Peyer's patch (tissue), 4 donors: ENCODE data around the gene BAIAP2L2. TPM values are rescaled to one million over a fixed set of nuclear protein-coding genes. Genes with fewer than 3 reads are reported as not detected.
"Not testable (repeated sequence)": the region's sequence is repeated elsewhere in the genome, so short reads cannot be mapped to it uniquely, and the experiment has no call there.

Source experiments
- DNase-seq, 3 donors: peaks; one replicate each; pipeline ENCODE4 v3.0.0-alpha.2; 2017 to 2019
- H3K27ac ChIP-seq, 4 donors: fragments of 200-600 bp; sonication (generic); one replicate each; pipeline ENCODE4 v1.5.1; 2016 to 2019
- H3K27me3 ChIP-seq, 2 donors: fragments of 200-600 bp; sonication (generic); one replicate each; pipeline ENCODE4 v1.5.1; 2019
- H3K36me3 ChIP-seq, 3 donors: fragments of 200-600 bp; sonication (generic); one replicate each; pipeline ENCODE4 v1.5.1; 2016 to 2019
- H3K4me1 ChIP-seq, 4 donors: fragments of 200-600 bp; sonication (generic); one replicate each; pipeline ENCODE4 v1.5.1; 2016 to 2019
- H3K4me3 ChIP-seq, 4 donors: fragments of 200-600 bp; sonication (generic); 1 replicate in 3 of 4; 2 replicates in 1 of 4; pipeline ENCODE4 v1.5.1; 2016 to 2019; ENCODE audit warnings: mild to moderate bottlenecking in 1 of 4
- H3K9me3 ChIP-seq, 4 donors: fragments of 200-600 bp; sonication (generic); one replicate each; pipeline ENCODE4 v1.5.1; 2016 to 2019; ENCODE audit warnings: mild to moderate bottlenecking in 1 of 4
- POLR2A ChIP-seq, 2 donors: fragments of 450-650 bp; IDR thresholded peaks; one replicate each; pipeline ENCODE4 v1.5.1; 2017; ENCODE audit warnings: antibody characterized with exemption in 2 of 2, mild to moderate bottlenecking in 2 of 2, moderate library complexity in 2 of 2
- total RNA-seq, 4 donors: library from RNA; depleted of rRNA; stranded (reverse); fragments of >200 nt; gene quantifications; one replicate each; pipeline ENCODE4 v1.1.0, GENCODE V29; 2016
- TF ChIP-seq, protein P1 (sequence below), 6 experiments: fragments of 450-650 bp in 4 of 6; fragments of 200-600 bp in 2 of 6; sonication (generic) in 1 of 6; IDR thresholded peaks; one replicate each; pipeline ENCODE4 v1.5.1; 2017 to 2019; ENCODE audit warnings: antibody characterized with exemption in 6 of 6, mild to moderate bottlenecking in 3 of 6, moderate library complexity in 1 of 6

Gene BAIAP2L2
- total RNA-seq, 4 donors from 2014 or later, result 83.3 to 421 (median 306) TPM

GRCh38 chr22:38038426-38038825 is 72.1 kb downstream of the BAIAP2L2 start:
- H3K4me1 ChIP-seq, result peaks cover 0 to 10% (median 0%) of the 10 kb centered on the region in 4 donors
- H3K27ac ChIP-seq, result no peak overlapping the region

DNA sequence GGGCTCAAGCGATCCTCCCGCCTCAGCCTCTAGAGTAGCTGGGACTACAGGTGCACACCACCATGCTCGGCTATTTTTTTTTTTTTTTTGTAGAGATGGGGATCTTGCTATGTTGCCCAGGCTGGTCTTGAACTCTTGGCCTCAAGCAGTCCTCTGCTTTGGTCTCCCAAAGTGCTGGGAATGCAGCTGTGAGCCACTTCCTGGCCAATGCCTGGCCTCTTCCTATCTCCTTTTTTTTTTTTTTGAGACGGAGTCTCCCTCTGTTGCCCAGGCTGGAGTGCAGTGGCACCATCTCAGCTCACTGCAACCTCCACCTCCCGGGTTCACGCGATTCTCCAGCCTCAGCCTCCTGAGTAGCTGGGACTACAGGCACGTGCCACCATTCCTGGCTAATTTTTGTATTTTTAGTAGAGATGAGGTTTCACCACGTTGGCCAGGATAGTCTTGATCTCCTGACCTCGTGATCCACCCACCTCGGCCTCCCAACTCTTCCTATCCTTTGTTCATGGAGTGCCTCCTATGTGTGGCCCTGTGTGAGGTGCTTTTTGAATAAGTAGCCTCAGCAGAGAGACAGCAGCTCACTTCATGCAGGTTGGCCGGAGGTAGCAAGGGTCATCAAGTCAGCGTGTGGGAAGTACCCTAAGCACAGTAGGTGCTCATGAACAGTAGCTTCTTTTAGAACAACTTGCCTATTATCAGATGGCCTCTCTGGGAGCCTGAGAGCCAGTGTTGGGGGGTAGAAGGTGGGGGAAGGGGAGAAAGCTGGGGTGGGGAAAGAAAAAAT is 72.9 kb downstream of the BAIAP2L2 start:
- H3K4me1 ChIP-seq, result peaks cover 0 to 14% (median 0%) of the 10 kb centered on the region in 4 donors
- not testable (repeated sequence) for H3K36me3 ChIP-seq, DNase-seq, H3K27me3 ChIP-seq, H3K9me3 ChIP-seq, H3K4me3 ChIP-seq, H3K27ac ChIP-seq

More at GRCh38 chr22:38038426-38038825, 72.1 kb downstream of the BAIAP2L2 start:
- Histone ChIP-seq H3K4me3 (no peak overlapping the region), H3K9me3 (no peaks in the 10 kb centered on the region), H3K27me3 (no peaks in the 10 kb centered on the region), H3K36me3 (no peaks in the 10 kb centered on the region)
- no peak for DNase-seq
- TF ChIP-seq POLR2A (IDR thresholded peaks at IDR 0.05), result no peak

DNA sequence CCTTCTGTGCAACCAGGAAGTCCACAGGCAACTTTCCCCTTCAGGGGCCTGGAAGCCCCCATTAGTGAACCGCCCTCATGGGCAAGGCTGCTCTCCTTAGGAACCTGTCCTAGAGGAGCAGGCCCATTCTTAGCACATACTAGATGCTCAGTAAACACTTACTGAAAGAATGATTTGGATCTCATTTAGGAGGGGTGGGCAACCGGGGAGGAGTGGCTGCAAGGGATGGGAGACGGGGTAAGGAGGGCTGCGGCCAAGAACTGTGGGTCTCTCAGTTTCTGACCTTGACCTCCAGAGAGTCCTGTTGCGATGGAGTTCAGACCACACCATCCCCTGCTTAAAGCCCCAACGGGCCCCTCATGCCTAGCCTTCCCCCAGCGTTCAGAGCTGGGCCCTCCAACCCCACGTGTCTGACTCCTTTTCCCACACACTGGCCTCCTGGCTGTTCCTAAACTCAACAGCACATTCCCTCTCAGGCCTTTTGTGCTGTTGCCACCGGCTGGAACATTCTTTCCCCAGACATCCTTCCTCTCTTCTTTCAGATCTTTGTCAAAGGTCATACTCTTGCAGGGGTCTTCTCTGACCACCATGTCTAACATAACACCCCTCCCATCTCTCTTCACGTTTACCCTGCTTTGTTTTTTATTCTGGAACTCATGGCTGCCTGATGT is 74.0 kb downstream of the BAIAP2L2 start:
- Histone ChIP-seq H3K27ac (no peak overlapping the region), H3K27me3 (no peaks in the 10 kb centered on the region), H3K9me3 (no peaks in the 10 kb centered on the region), H3K36me3 (no peaks in the 10 kb centered on the region), H3K4me1 (peaks cover 0 to 14% (median 0%) of the 10 kb centered on the region in 4 donors), H3K4me3 (no peak overlapping the region)
- no peak for DNase-seq
- TF ChIP-seq, protein P1, sequence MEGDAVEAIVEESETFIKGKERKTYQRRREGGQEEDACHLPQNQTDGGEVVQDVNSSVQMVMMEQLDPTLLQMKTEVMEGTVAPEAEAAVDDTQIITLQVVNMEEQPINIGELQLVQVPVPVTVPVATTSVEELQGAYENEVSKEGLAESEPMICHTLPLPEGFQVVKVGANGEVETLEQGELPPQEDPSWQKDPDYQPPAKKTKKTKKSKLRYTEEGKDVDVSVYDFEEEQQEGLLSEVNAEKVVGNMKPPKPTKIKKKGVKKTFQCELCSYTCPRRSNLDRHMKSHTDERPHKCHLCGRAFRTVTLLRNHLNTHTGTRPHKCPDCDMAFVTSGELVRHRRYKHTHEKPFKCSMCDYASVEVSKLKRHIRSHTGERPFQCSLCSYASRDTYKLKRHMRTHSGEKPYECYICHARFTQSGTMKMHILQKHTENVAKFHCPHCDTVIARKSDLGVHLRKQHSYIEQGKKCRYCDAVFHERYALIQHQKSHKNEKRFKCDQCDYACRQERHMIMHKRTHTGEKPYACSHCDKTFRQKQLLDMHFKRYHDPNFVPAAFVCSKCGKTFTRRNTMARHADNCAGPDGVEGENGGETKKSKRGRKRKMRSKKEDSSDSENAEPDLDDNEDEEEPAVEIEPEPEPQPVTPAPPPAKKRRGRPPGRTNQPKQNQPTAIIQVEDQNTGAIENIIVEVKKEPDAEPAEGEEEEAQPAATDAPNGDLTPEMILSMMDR (IDR thresholded peaks at IDR 0.05), result no peak
- TF ChIP-seq POLR2A (IDR thresholded peaks at IDR 0.05), result no peak

- Histone ChIP-seq H3K9me3 (no peaks in the 10 kb centered on the region), H3K27me3 (no peaks in the 10 kb centered on the region), H3K4me3 (no peak overlapping the region), H3K4me1 (peaks cover 0 to 17% (median 0%) of the 10 kb centered on the region in 4 donors), H3K27ac (no peak overlapping the region), H3K36me3 (no peaks in the 10 kb centered on the region)
- no peak for TF ChIP-seq POLR2A (IDR thresholded peaks at IDR 0.05)
- no peak for DNase-seq
Observed at GRCh38 chr22:38035530-38035885, 75.0 kb downstream of the BAIAP2L2 start.

Other genes starting within 250 kb of the BAIAP2L2 start
- gene MICALL1, start 204.4 kb downstream of the BAIAP2L2 start, total RNA-seq, result 10 to 100 TPM; 24.5 to 49.0 (median 31.8) TPM
- under 1 TPM in 1 of 4 donors, not detected in 3; 0.85 TPM for gene C22orf23, start 157.1 kb downstream of the BAIAP2L2 start, total RNA-seq
- gene POLR2F, start 157.0 kb downstream of the BAIAP2L2 start, total RNA-seq, result 10 to 100 TPM; 51.1 to 97.4 (median 55.2) TPM
- gene SOX10, start 126.1 kb downstream of the BAIAP2L2 start, total RNA-seq, result 1 to 10 TPM in 1 of 4 donors, under 1 TPM in 2, not detected in 1; 0.35 to 1.1 (median 0.66) TPM
- 10 to 100 TPM; 40.8 to 51.7 (median 46.4) TPM for gene PICK1, start 53.3 kb downstream of the BAIAP2L2 start, total RNA-seq
- not detected for gene SLC16A8, start 26.5 kb downstream of the BAIAP2L2 start, total RNA-seq
- gene PLA2G6, start 71.1 kb upstream of the BAIAP2L2 start, total RNA-seq, result 100 to 1,000 TPM in 1 of 4 donors, 10 to 100 TPM in 3; 19.3 to 102 (median 60.6) TPM
- gene MAFF, start 91.3 kb upstream of the BAIAP2L2 start, total RNA-seq, result 10 to 100 TPM in 2 of 4 donors, 1 to 10 TPM in 2; 5.1 to 14.2 (median 12.0) TPM
- gene TMEM184B, start 162.3 kb upstream of the BAIAP2L2 start, total RNA-seq, result 10 to 100 TPM; 39.1 to 56.1 (median 51.4) TPM
- gene CSNK1E, start 206.7 kb upstream of the BAIAP2L2 start, total RNA-seq, result 100 to 1,000 TPM in 3 of 4 donors, 10 to 100 TPM in 1; 39.1 to 254 (median 114) TPM